Measurements from ENCODE around the gene MAP7. TPM values are rescaled to one million over a fixed set of nuclear protein-coding genes. Genes with fewer than 3 reads are reported as not detected.

MAP7 gene
- total RNA-seq, 4 donors from 2014 or later: 0.29 to 6.8 (median 1.1) TPM

DNA sequence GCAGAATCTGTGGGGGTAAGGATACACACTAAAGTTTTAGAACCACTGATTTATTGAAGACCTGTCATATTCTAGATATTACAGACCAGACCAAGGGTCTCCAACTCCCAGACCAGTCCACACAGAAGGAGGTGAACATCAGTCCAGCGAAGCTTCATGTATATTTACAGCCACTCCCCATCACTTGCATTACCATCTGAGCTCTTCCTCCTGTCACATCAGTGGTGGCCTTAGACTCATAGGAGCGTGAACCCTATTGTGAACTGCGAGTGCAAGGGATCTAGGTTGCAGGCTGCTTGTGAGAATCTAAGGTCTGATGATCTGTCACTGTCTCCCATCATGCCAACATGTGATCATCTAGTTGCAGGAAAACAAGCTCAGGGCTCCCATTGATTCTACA is 255.6 kb downstream of the MAP7 start:
- TF ChIP-seq, protein P1, sequence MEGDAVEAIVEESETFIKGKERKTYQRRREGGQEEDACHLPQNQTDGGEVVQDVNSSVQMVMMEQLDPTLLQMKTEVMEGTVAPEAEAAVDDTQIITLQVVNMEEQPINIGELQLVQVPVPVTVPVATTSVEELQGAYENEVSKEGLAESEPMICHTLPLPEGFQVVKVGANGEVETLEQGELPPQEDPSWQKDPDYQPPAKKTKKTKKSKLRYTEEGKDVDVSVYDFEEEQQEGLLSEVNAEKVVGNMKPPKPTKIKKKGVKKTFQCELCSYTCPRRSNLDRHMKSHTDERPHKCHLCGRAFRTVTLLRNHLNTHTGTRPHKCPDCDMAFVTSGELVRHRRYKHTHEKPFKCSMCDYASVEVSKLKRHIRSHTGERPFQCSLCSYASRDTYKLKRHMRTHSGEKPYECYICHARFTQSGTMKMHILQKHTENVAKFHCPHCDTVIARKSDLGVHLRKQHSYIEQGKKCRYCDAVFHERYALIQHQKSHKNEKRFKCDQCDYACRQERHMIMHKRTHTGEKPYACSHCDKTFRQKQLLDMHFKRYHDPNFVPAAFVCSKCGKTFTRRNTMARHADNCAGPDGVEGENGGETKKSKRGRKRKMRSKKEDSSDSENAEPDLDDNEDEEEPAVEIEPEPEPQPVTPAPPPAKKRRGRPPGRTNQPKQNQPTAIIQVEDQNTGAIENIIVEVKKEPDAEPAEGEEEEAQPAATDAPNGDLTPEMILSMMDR (IDR thresholded peaks at IDR 0.05): no peak
- TF ChIP-seq POLR2A (IDR thresholded peaks at IDR 0.05): no peak
- no peak overlapping the region for H3K27ac ChIP-seq
- intact Hi-C loops (cut with DNase I; ENCODE audit: low total_unique reads): no loop called here
- no peaks in the 10 kb centered on the region for H3K36me3 ChIP-seq
- no peaks in the 10 kb centered on the region for H3K27me3 ChIP-seq
- no peaks in the 10 kb centered on the region for H3K9me3 ChIP-seq
- H3K4me1 ChIP-seq: peaks cover 4 to 5% of the 10 kb centered on the region in 2 donors
- DNase-seq: no peak
- H3K4me3 ChIP-seq: no peak overlapping the region

Small RNA genes lying within 50 kb of the gene (small RNA-seq; reads per million reads assigned to genes)
- gene AL023284.1 (not detected), gene NDUFS5P1 (not detected)

Other genes with a start within 250 kb of the MAP7 start
- 10 to 100 TPM in 2 of 4 donors, 1 to 10 TPM in 2; 9.5 to 67.1 (median 15.4) TPM for gene MAP3K5, start 242.1 kb upstream of the MAP7 start, total RNA-seq